GM18909 (cell line): ENCODE results near the gene CAPN15.
"Not testable (repeated sequence)": the region's sequence is repeated elsewhere in the genome, so short reads cannot be mapped to it uniquely, and the experiment has no call there.

Source experiments
- ATAC-seq: cut with Tn5 transposase; IDR thresholded peaks from one replicate; pipeline ENCODE4 v1.9.1; 2021; ENCODE audit warnings: mild to moderate bottlenecking; ENCODE audit not compliant: unreplicated experiment, poor library complexity

CAPN15 gene

GRCh38 chr16:505479-506245 lies 21.9 kb upstream of the CAPN15 start:
- no peak for ATAC-seq

GRCh38 chr16:506246-506546 lies 21.3 kb upstream of the CAPN15 start:
- no peak for ATAC-seq

DNA sequence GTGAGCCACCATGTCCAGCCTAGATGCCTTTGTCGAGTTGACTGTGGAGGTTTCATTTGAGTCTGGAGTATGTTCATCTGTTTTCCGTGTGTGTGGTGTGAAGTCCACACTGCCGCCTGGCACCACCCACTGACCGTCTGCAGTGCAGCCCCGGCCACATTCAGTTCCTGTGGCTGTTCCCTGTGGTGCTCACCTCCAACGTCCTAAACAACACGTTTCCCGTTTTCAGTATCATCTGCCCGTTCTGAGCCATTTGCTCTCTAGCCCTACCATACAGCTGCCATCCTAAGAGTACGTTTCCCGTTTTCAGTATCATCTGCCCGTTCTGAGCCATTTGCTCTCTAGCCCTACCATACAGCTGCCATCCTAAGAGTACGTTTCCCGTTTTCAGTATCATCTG lies 20.0 kb upstream of the CAPN15 start:
- ATAC-seq: not testable (repeated sequence)

DNA sequence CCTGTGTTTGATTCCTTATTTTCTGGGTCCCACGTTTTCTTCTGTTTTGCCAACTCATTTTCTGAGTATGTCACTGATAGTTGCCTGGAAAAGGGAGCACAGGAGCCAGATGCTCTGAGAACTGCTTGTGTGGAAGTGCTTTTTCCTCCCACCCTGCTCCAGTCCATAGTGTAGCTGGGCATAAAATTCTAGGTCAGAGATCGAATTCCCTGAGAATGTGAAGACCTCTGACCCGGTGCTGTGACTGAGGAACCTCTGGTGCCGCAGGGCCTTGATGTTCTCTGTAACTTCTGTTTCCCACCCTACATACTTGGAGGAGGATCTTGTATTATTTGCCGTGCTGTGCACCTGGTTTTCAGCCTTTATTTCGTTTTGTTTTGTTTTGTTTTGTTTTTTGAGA lies 19.5 kb upstream of the CAPN15 start:
- ATAC-seq: no peak

GRCh38 chr16:508884-509736 lies 18.4 kb upstream of the CAPN15 start:
- no peak for ATAC-seq

DNA sequence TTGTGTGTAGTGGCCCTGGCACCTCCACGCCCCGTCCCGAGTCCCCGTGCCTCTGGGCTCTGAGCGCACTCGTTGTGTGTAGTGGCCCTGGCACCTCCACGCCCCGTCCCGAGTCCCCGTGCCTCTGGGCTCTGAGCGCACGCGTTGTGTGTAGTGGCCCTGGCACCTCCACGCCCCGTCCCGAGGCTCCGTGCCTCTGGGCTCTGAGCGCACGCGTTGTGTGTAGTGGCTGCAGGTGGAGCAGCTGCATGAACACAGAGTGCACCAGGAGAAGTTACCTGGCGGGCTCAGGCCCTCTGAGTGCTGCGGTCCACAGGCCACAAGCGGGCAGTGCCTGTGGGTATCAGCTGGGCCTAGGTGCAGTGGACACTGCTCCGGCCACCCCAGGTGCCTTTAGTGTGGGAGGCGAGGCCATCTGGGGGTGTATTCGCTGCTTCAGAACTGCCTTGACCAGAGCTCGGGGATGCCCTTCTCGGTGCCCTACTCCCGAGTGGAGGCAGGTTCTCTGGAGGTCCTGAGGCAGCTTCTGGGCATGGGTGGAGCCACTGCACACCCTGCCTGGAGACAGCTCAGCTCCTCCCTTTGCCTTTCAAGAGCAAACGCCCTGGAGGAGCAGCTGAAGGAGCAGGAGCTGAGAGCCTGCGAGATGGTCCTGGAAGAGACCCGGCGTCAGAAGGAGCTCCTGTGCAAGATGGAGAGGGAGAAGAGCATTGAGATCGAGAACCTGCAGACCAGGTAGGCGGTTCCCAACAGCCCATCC lies 17.3 kb upstream of the CAPN15 start:
- no peak for ATAC-seq

DNA sequence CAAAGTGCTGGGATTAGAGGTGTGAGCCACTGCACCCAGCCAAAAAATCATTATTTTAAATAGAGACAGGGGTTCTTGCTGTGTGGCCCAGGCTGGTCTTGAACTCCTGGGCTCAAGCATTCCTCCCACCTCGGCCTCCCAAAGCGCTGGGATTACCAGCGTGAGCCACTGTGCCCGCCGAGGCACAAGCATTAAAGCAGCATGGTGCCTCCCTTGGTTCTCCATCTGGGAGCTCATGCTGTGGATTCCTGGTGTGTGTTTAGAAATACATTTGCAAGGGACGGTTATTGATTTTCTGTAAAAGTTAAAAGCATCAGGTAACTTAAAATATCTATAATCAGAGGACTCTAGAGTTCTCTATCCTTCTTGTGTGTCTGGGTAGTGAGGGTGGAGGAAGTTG lies 14.7 kb upstream of the CAPN15 start:
- no peak for ATAC-seq

- no peak for ATAC-seq
These were observed 13.6 kb upstream of the CAPN15 start for GRCh38 chr16:513950-514349.

DNA sequence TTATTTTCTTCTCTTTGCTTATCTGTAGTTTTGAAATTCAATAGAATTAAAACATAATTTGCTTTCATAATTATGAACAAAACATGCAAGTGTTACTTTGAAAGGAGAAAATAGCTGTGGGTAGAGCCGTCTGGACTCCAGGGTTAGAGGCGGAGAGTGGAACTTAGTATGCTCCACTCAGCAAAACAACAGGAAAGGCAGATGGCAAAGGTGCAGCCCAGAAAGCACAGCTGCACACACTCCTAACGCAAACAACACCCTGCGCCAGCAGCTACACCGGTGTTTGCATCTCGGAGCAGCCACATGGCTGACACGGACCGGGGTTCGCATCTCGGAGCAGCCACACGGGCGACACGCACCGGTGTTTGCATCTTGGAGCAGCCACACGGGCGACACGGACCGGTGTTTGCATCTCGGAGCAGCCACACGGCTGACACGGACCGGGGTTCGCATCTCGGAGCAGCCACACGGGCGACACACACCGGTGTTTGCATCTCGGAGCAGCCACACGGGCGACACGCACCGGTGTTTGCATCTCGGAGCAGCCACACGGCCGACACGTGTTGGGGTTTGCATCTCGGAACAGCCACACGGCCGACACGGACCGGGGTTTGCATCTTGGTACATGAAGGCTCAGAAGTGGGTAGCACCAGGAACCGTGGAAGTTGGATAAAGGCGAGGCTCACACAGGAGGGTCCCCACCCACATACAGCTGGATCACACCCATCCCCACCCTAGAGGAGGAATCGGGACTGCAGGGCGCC lies 12.2 kb upstream of the CAPN15 start:
- no peak for ATAC-seq

DNA sequence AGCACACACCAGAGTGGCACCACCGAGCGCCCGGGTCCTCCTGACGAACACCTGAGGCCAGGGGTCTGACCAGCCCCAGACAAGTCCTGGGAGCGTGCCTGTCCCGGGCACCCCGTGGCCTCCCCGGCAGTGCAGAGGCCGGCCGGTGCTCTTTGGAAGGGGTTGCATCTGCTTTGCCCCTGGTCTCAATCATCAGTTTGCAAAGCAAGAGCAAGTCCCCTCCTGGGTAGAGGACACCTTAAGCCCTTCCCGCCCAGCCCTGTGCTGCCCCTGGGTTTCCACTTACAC lies 11.6 kb upstream of the CAPN15 start:
- ATAC-seq: no peak

- no peak for ATAC-seq
These were observed 11.2 kb upstream of the CAPN15 start for GRCh38 chr16:516301-516700.

- no peak for ATAC-seq
These were observed 8.7 kb upstream of the CAPN15 start for GRCh38 chr16:518858-519257.

- ATAC-seq: no peak
These were observed 8.1 kb upstream of the CAPN15 start for GRCh38 chr16:519425-519824.

DNA sequence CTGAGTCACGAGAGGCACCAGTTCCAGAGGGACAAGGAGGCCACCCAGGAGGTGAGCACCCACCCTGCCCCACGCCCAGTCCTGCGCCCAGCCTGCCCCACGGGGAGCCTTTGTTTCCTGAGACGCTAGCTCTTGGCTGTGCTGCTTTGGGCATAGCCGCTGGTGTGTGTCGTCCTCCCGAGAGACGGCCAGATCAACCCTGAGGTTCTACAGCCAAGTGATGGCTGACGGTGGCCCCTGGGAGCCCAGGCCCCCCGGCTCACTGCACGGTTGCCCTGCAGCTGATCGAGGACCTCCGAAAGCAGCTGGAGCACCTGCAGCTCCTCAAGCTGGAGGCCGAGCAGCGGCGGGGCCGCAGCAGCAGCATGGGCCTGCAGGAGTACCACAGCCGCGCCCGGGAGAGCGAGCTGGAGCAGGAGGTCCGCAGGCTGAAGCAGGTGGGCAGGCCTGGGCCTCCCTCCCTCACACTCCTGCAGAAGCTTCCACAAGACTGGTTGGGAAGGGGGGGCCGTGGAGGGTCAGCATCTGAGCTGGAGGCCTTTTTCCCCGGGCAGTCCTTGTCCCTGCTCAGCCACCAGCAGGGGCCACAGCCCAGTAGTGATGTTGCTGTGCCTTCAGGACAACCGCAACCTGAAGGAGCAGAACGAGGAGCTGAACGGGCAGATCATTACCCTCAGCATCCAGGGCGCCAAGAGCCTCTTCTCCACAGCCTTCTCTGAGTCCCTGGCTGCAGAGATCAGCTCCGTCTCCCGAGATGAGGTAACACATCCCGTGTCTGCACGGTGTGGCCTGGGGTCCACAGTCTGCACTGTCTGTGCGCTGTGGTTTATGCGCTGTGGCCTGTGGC lies 7.4 kb upstream of the CAPN15 start:
- ATAC-seq: no peak

GRCh38 chr16:520847-521246 lies 6.7 kb upstream of the CAPN15 start:
- no peak for ATAC-seq

DNA sequence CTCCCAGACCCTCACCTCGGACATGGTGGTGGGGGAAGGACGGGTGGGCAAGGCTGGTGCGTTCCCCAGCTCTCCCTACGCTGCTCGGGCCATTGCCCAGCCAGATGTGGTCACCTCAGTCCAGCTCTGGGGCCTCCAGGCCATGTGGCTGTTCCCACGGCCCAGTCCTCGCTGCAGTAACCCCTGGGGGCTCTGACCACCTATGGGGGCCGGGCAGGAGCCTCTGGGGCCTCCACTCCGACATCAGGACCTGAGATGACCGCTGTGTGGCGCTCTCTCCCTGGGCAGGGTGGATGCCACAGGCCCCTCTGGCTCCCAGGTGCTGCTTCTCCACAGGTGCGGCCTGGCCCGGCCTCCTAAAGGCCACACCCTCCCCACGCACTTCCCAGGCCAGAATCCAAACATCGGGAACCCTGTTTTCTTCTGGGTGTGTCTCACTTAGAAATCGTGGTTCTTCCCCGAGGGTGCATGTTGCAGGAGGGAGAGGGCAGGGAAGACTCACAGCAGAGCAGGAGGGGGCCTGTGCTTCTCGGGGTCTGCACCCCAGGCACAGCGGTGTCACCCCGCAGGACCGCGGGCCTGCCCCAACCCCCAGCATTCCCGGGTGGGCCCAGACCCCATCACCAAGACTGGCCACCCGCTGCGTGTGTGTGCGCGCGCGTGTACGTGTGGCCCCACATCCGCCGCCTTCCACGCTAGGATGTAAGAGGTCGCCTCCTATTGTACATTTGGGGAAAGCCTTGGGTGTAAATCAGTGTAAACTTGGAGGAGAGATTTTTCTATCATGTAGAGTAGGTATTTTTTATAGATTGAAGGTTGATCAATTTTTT lies 5.9 kb upstream of the CAPN15 start:
- no peak for ATAC-seq

- no peak for ATAC-seq
These were observed 5.0 kb upstream of the CAPN15 start for GRCh38 chr16:522320-523096.

DNA sequence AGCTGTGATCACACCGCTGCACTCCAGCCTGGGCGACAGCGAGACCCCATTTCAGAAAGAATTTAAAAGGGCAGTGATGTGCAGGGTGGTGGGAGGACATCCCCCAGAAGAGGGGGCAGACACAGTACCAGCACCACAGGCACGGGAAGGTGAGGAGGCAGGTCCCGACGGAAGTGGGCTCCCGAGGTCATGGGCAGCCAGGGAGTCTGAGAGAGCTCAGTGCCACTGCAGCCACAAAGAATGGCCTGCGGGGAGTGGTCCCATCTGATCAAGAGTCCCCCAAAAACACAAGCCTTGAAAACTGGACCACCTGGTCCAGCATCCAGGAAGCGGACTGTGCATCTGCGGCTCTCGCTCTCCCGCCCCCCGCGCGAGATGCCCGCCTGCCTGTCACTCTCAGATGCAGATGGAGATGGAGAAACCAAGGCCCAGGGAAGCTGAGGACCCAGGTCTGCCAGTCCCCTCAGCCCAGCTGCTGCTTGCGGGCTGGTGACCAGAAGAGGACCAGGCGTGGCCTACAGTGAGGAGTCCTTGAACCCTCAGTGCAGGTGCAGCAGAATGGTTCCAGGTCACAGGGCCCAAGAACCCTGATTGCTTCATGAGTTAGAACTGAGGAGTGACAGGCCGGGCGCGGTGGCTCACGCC lies 4.3 kb upstream of the CAPN15 start:
- no peak for ATAC-seq
